ENCODE results near the gene B4GALT1. TPM values are rescaled to one million over a fixed set of nuclear protein-coding genes. Genes with fewer than 3 reads are reported as not detected.
A peak's percentile ranks its signal among the peaks of the same experiment; 100 is the strongest.

The B4GALT1 gene
- total RNA-seq, 2 experiments from 2014 or later: 12.8 to 38.7 TPM

DNA sequence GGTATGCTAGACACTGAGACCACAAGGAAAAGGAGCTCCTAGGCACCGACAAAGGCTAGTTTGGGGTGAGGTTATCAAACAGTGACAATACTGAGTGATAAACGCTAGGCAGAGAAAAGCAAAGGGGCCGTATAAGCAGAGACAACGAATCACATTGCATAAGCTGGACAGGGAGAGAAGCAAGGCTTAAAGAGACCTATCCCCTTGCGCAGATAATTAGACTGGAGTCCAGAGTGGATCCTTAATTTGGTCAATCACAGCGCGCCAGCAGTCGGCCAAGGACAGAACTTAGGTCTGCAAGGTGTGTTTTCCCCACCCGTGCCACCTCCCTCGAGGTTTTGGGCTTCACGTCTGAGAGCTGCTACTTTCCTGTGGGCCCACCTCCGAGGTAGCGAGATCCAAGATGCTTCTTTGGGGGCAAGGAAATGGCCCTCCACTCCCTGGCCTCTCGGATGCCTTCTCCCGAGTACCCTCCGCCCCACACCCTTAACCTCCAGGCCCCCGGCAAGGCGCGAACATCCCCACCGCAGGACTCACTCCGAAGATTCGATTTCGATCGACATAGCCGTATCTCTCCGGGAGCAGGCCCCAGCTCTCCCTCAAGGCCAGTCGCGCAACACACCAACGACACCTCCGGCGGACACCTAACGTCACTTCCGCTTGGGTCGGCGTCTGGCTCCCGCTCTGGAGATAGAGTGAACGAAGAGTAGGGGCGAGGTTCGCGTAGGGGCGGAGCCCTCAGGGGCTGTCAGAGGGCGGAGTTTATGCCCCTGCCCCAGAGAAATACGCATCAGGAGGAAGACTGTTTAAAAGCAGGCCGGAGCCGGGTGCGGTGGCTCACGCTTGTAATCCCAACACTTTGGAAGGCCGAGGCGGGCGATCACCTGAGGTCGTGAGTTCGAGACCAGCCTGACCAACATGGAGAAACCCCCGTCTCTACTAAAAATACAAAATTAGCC, 90.8 kb downstream of the B4GALT1 start, which contains the start of gene SMU1:
TSS of gene SMU1 (minus strand) at position 629 of the 959 bp plus-strand sequence. CDS start at position 563, 66 bp downstream.
- H3K79me2 ChIP-seq (ENCODE audit: insufficient read depth, low read depth, low read length): peaks cover 30% of the 10 kb centered on the region
- H3K36me3 ChIP-seq (ENCODE audit: insufficient read depth, low read length): peaks cover 31% of the 10 kb centered on the region
- no peaks in the 10 kb centered on the region for H3K9me2 ChIP-seq (ENCODE audit: insufficient read depth, low read length)
- no TSS peak for BruUV-seq (replicated peaks)
- POLR2A ChIA-PET: interaction anchor here (0.5 to 1.6 kb wide), 12 partner anchors 9 to 172 kb away, joined by 3 to 5 read pairs (median 4); partner anchors contain the start of gene B4GALT1
- H3K4me1 ChIP-seq (ENCODE audit: insufficient read depth, low read length, poor library complexity, severe bottlenecking): peaks cover 25% of the 10 kb centered on the region
- H3K9me3 ChIP-seq (ENCODE audit: low read length): no peaks in the 10 kb centered on the region
- intact Hi-C loops (cut with micrococcal nuclease; ENCODE audit: unreplicated experiment): no loop called here
- no peak for TF ChIP-seq EZH2phosphoT487 (IDR thresholded peaks at IDR 0.05; ENCODE audit: borderline replicate concordance, low read depth, low read length)
- TF ChIP-seq, protein P1, sequence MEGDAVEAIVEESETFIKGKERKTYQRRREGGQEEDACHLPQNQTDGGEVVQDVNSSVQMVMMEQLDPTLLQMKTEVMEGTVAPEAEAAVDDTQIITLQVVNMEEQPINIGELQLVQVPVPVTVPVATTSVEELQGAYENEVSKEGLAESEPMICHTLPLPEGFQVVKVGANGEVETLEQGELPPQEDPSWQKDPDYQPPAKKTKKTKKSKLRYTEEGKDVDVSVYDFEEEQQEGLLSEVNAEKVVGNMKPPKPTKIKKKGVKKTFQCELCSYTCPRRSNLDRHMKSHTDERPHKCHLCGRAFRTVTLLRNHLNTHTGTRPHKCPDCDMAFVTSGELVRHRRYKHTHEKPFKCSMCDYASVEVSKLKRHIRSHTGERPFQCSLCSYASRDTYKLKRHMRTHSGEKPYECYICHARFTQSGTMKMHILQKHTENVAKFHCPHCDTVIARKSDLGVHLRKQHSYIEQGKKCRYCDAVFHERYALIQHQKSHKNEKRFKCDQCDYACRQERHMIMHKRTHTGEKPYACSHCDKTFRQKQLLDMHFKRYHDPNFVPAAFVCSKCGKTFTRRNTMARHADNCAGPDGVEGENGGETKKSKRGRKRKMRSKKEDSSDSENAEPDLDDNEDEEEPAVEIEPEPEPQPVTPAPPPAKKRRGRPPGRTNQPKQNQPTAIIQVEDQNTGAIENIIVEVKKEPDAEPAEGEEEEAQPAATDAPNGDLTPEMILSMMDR (conservative IDR thresholded peaks at IDR 0.05; ENCODE audit: low read length): no peak
- H3K27ac ChIP-seq (ENCODE audit: low read depth, low read length, poor library complexity, severe bottlenecking): peak within 1 kb of the TSS; percentile 54
- peak within 1 kb of the TSS; percentile 50 for H2AFZ ChIP-seq (ENCODE audit: low read length)
- DNase-seq (ENCODE audit: low spot score): peak; percentile 97
- CTCF ChIA-PET (ENCODE audit: unreplicated experiment): no interaction called here
- H3K4me3 ChIP-seq (ENCODE audit: low read depth, low read length, poor library complexity, severe bottlenecking): peak within 1 kb of the TSS; percentile 95
- H3K4me2 ChIP-seq (ENCODE audit: low read length): peak within 1 kb of the TSS; percentile 89
- peaks cover 4% of the 10 kb centered on the region; the same call in 1 of the 2 replicates for H4K20me1 ChIP-seq (ENCODE audit: insufficient read depth, low read length)

DNA sequence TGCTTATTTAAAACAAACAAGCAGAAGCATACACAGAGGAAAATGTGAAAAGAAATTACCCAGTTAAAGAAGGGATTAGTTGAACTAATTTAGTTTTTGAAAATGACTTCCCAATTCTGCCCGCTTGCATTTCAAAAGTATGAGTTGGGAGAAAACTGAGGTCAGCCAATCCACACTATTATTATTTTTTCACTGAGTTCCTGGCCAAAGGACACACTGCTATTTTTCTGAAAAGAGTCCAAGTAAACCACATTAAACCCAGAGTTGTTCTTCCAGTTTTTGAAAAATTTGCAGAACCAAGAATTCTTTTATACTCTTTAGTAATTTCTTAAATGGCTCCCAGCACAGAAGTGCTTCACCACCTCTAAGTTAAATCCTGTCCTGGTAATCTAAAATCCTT, 98.1 kb downstream of the B4GALT1 start:
- ChIA-PET POLR2A (no interaction called here), CTCF (ENCODE audit: unreplicated experiment) (no interaction called here)
- peaks cover 18% of the 10 kb centered on the region; the same call in 1 of the 2 replicates for H3K79me2 ChIP-seq (ENCODE audit: insufficient read depth, low read depth, low read length)
- H3K9me3 ChIP-seq (ENCODE audit: low read length): no peaks in the 10 kb centered on the region
- no peak overlapping the region for H3K4me3 ChIP-seq (ENCODE audit: low read depth, low read length, poor library complexity, severe bottlenecking)
- TF ChIP-seq, protein P1 (conservative IDR thresholded peaks at IDR 0.05; ENCODE audit: low read length): no peak
- TF ChIP-seq EZH2phosphoT487 (IDR thresholded peaks at IDR 0.05; ENCODE audit: borderline replicate concordance, low read depth, low read length): no peak
- H2AFZ ChIP-seq (ENCODE audit: low read length): no peak overlapping the region
- H3K27ac ChIP-seq (ENCODE audit: low read depth, low read length, poor library complexity, severe bottlenecking): no peak overlapping the region
- no peak overlapping the region for H3K4me2 ChIP-seq (ENCODE audit: low read length)
- intact Hi-C loops (cut with micrococcal nuclease; ENCODE audit: unreplicated experiment): no loop called here
- H3K4me1 ChIP-seq (ENCODE audit: insufficient read depth, low read length, poor library complexity, severe bottlenecking): peaks cover 16% of the 10 kb centered on the region
- no peak for DNase-seq (ENCODE audit: low spot score)
- H3K9me2 ChIP-seq (ENCODE audit: insufficient read depth, low read length): no peaks in the 10 kb centered on the region
- H3K36me3 ChIP-seq (ENCODE audit: insufficient read depth, low read length): peaks cover 85% of the 10 kb centered on the region
- peaks cover 6% of the 10 kb centered on the region; the same call in 1 of the 2 replicates for H4K20me1 ChIP-seq (ENCODE audit: insufficient read depth, low read length)
- no TSS peak for BruUV-seq (replicated peaks)

Data from OCI-LY7 (cell line).